ENCODE data around the gene HHAT.

HHAT gene

DNA sequence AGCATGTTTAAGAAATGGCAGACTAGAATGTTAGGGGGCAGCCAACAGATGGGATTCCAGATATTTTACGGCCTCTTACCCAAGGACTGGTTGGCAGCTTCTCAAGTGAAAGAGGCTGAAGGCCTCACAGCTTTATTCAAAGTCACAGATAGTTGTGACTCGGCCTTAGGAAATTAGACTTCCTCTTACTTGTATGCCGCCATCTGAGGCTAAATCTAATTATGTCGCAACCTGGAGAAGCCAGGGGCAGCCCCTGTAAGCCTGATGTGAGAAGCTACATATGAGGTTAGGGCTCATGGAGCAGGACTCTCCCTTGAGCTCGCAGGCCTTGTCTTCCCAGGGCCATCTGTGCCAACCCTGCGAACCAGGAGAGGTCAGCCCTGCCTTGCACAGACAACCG, 352.5 kb downstream of the HHAT start:
- no peak for DNase-seq (ENCODE audit: extremely low spot score)
- POLR2A ChIA-PET = no interaction called here
- no peak for TF ChIP-seq CTCF (IDR thresholded peaks at IDR 0.05; ENCODE audit: control extremely low read depth, extremely low read depth, low read depth, missing control alignments)
- CTCF ChIA-PET = interaction anchor here (1.4 to 2.0 kb wide), 2 partner anchors 10 to 21 kb away, joined by 3 to 6 read pairs; no protein-coding TSS in a partner anchor

- no peak for TF ChIP-seq CTCF (IDR thresholded peaks at IDR 0.05; ENCODE audit: control extremely low read depth, extremely low read depth, low read depth, missing control alignments)
- POLR2A ChIA-PET = no interaction called here
- no peak for DNase-seq (ENCODE audit: extremely low spot score)
- CTCF ChIA-PET = interaction anchor here (3.1 kb wide), 1 partner anchor 13 kb away, joined by 11 read pairs; no protein-coding TSS in a partner anchor
These were observed 354.8 kb downstream of the HHAT start for GRCh38 chr1:210683403-210684047.

DNA sequence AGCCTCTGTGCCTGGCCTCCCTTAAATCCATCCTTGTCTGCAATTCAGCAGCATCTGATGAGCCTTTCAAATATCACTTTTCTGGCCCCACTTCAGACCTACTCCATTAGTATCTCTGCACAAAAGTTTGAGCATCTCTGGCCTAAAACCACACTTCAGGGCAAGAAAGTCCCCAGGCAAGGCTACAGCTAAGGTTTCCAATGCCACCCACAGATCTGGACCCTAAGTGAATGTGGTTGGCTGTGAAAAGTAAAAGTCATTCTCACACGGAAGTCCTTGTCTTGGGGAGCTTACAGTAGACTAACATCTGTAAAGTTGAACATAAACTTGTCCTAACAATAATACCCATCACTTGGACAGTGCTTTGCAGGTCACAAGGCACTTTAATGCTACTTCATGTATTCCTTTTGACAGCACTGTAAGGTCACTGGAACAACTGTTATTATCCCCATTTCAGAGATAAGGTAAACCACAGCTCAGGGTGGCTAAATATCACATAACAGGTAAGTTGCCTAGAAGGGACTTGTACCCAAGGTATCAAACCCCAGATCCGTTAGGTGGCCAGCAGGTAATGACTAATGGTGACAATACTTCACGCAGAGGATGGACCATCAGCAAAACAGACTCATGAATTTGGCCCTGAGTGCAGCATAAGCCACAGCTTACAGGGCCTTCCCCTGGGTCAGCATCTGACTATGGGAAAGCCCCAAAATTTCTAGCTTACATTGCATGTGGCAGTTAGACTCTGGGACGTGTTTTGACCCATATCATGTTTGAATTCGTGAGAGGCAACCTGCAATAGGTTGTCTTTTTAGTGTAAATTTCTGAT, 356.0 kb downstream of the HHAT start:
- POLR2A ChIA-PET = interaction anchor here (0.5 kb wide), 1 partner anchor 46 kb away, joined by 4 read pairs; no protein-coding TSS in a partner anchor
- DNase-seq (ENCODE audit: extremely low spot score) = peak; percentile 71
- CTCF ChIA-PET = interaction anchor here (1.5 to 3.1 kb wide), 5 partner anchors 10 to 54 kb away, joined by 3 to 11 read pairs (median 5); no protein-coding TSS in a partner anchor
- no peak for TF ChIP-seq CTCF (IDR thresholded peaks at IDR 0.05; ENCODE audit: control extremely low read depth, extremely low read depth, low read depth, missing control alignments)

GRCh38 chr1:210685295-210685650, 356.6 kb downstream of the HHAT start:
- TF ChIP-seq CTCF (IDR thresholded peaks at IDR 0.05; ENCODE audit: control extremely low read depth, extremely low read depth, low read depth, missing control alignments) = no peak
- CTCF ChIA-PET = interaction anchor here (1.5 to 3.1 kb wide), 5 partner anchors 9 to 53 kb away, joined by 3 to 11 read pairs (median 5); no protein-coding TSS in a partner anchor
- DNase-seq (ENCODE audit: extremely low spot score) = no peak
- POLR2A ChIA-PET = no interaction called here

DNA sequence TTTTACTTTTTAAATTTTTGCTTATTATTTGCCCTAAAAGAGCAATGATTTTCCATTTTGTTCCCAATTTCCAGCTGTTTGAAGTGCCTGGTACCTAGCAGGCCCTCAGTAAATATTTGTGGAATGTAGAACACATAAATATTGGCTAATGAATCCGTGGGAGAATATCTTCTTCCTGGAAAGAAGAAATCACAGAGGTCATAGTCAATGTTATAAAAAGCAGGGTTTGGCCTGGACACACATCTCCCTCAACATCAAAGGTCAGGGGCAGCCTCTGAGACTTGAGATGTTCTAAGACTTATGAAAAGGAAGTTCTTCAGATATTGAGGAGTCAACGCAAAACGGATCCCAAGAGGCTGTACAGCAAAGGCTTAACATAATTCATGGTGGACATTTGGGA, 358.1 kb downstream of the HHAT start:
- ChIA-PET POLR2A (no interaction called here), CTCF (interaction anchor here (0.7 to 3.1 kb wide), 2 partner anchors 10 to 47 kb away, joined by 3 to 11 read pairs; no protein-coding TSS in a partner anchor)
- TF ChIP-seq CTCF (IDR thresholded peaks at IDR 0.05; ENCODE audit: control extremely low read depth, extremely low read depth, low read depth, missing control alignments) = no peak
- no peak for DNase-seq (ENCODE audit: extremely low spot score)

DNA sequence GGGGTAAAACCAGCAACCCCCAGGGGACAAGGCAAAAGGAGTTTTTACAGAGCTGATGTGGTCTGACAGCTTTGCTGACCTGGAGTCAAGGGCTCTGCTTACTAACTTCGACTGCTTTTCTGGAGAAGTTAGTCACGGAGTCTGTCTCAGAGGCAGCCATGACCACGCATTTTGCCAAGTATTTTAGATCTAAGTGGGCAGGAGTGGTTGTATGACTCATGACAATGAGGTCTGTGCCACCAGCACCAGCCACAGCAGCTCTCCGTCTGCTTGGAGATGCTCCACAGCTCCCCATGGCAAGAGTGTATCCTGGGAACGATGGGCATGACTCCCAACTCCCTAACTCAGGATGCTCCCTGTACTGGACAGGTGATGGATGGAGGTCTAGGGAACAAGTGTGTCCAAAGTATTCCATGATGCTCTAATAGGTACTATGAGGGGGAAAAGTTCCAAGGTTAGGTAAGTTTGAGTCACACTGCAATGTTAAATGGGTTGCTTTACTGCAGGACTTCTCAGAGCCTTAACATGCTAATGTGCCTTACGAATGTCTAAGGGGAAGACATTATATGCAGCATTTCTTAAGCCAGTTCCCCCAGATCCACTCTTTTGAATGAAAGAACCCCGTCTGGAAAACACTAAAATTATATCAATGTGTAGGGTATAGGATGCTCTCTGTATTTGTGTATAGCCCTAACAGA, 359.0 kb downstream of the HHAT start:
- no peak for TF ChIP-seq CTCF (IDR thresholded peaks at IDR 0.05; ENCODE audit: control extremely low read depth, extremely low read depth, low read depth, missing control alignments)
- CTCF ChIA-PET = interaction anchor here (0.7 kb wide), 1 partner anchor 46 kb away, joined by 3 read pairs; no protein-coding TSS in a partner anchor
- DNase-seq (ENCODE audit: extremely low spot score) = no peak
- POLR2A ChIA-PET = no interaction called here

Data from GM10248 (cell line).